ENCODE data around the gene CMBL.

GRCh38 chr5:10338686-10339057, 31.0 kb upstream of the CMBL start:
- TF ChIP-seq, protein P1, sequence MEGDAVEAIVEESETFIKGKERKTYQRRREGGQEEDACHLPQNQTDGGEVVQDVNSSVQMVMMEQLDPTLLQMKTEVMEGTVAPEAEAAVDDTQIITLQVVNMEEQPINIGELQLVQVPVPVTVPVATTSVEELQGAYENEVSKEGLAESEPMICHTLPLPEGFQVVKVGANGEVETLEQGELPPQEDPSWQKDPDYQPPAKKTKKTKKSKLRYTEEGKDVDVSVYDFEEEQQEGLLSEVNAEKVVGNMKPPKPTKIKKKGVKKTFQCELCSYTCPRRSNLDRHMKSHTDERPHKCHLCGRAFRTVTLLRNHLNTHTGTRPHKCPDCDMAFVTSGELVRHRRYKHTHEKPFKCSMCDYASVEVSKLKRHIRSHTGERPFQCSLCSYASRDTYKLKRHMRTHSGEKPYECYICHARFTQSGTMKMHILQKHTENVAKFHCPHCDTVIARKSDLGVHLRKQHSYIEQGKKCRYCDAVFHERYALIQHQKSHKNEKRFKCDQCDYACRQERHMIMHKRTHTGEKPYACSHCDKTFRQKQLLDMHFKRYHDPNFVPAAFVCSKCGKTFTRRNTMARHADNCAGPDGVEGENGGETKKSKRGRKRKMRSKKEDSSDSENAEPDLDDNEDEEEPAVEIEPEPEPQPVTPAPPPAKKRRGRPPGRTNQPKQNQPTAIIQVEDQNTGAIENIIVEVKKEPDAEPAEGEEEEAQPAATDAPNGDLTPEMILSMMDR (conservative IDR thresholded peaks at IDR 0.05; ENCODE audit: low read length): no peak
- no peak for TF ChIP-seq EZH2phosphoT487 (IDR thresholded peaks at IDR 0.05; ENCODE audit: borderline replicate concordance)
